CD4-positive, alpha-beta memory T cell (primary cell): ENCODE measurements around the gene ORM2. TPM values are rescaled to one million over a fixed set of nuclear protein-coding genes. Genes with fewer than 3 reads are reported as not detected.

Source experiments
- CTCF ChIA-PET: fragments of 350-600 bp; sonication (Branson Sonifier 250); formaldehyde crosslinking; loops from one replicate; lab custom pipeline; 2021; ENCODE audit warnings: inconsistent platforms; ENCODE audit not compliant: partially characterized antibody; lab: Charles Lee
- POLR2A ChIA-PET: fragments of 350-600 bp; sonication (Branson Sonifier 250); formaldehyde crosslinking; loops from one replicate; lab custom pipeline; 2021; ENCODE audit not compliant: partially characterized antibody; lab: Charles Lee
- DNase-seq, 5 donors: peaks; one replicate each; pipeline versions ENCODE4 v3.0.0 to v3.0.0-alpha.2; 2020 to 2022; ENCODE audit warnings: mixed read lengths in 1 of 5
- H3K27ac ChIP-seq: one replicate; pipeline ENCODE4 v1.7.0; 2013; ENCODE audit warnings: low read depth, low read length
- H3K27me3 ChIP-seq: 2 replicates; pipeline ENCODE4 v1.7.0; 2013; ENCODE audit warnings: mild to moderate bottlenecking, low read length, moderate library complexity; ENCODE audit not compliant: insufficient read depth
- H3K36me3 ChIP-seq: 2 replicates; pipeline ENCODE4 v1.7.0; 2013; ENCODE audit warnings: mild to moderate bottlenecking, low read length, moderate library complexity; ENCODE audit not compliant: insufficient read depth
- H3K4me1 ChIP-seq: 2 replicates; pipeline ENCODE4 v1.7.0; 2013; ENCODE audit warnings: mild to moderate bottlenecking, low read length, moderate library complexity; ENCODE audit not compliant: insufficient read depth
- H3K4me3 ChIP-seq, 2 donors: one replicate each; pipeline ENCODE4 v1.7.0; 2013; ENCODE audit warnings: low read length in 2 of 2, mild to moderate bottlenecking in 1 of 2
- H3K9me3 ChIP-seq, 2 donors: one replicate each; pipeline ENCODE4 v1.7.0; 2013; ENCODE audit warnings: low read length in 2 of 2, control low read depth in 1 of 2; ENCODE audit not compliant: control insufficient read depth in 1 of 2
- H3K27ac Mint-ChIP-seq, 7 donors: one replicate each; pipeline ENCODE4 v1.8.0; 2020 to 2021; ENCODE audit warnings: mixed read lengths in 7 of 7, mild to moderate bottlenecking in 6 of 7, inconsistent platforms in 3 of 7, moderate library complexity in 3 of 7
- H3K27me3 Mint-ChIP-seq, 2 donors: one replicate each; pipeline ENCODE4 v1.8.0; 2020 to 2021; ENCODE audit warnings: mixed read lengths in 2 of 2
- H3K36me3 Mint-ChIP-seq, 2 donors: one replicate each; pipeline ENCODE4 v1.8.0; 2020 to 2021; ENCODE audit warnings: mixed read lengths in 2 of 2, inconsistent platforms in 1 of 2, mild to moderate bottlenecking in 1 of 2
- H3K4me1 Mint-ChIP-seq, 4 donors: one replicate each; pipeline ENCODE4 v1.8.0; 2020 to 2021; ENCODE audit warnings: mixed read lengths in 4 of 4, mild to moderate bottlenecking in 1 of 4
- H3K4me3 Mint-ChIP-seq, 8 donors: one replicate each; pipeline ENCODE4 v1.8.0; 2020 to 2021; ENCODE audit warnings: mixed read lengths in 8 of 8, mild to moderate bottlenecking in 7 of 8, moderate library complexity in 6 of 8, inconsistent platforms in 3 of 8
- H3K9me3 Mint-ChIP-seq, 8 donors: one replicate each; pipeline ENCODE4 v1.8.0; 2020 to 2021; ENCODE audit warnings: mixed read lengths in 8 of 8, mild to moderate bottlenecking in 5 of 8, inconsistent platforms in 3 of 8, moderate library complexity in 1 of 8
- intact Hi-C: fragments of 100-400 bp; cut with micrococcal nuclease; formaldehyde crosslinking; loops from one replicate; pipeline ENCODE4 v1.15.1; 2023
- polyA plus RNA-seq, 2 donors: library from polyadenylated mRNA; unstranded; fragments of 300-500 nt; fragmentation: Illumina TruSeq; gene quantifications; one replicate each; pipeline ENCODE4 v1.2.3, GENCODE V29; 2021
- total RNA-seq, 2 experiments: library from RNA; stranded (reverse); gene quantifications; one replicate each; pipeline ENCODE4 v1.2.3, GENCODE V29; 2021

ORM2 gene
- total and polyA plus RNA-seq, 4 experiments from 2014 or later = not detected

- H3K27me3 ChIP-seq = no peaks in the 10 kb centered on the region
- intact Hi-C loops = no loop called here
- Mint-ChIP-seq H3K36me3 (peaks cover 0 to 2% of the 10 kb centered on the region in 2 donors), H3K4me3 (no peak overlapping the region), H3K27me3 (no peaks in the 10 kb centered on the region), H3K4me1 (no peaks in the 10 kb centered on the region), H3K9me3 (peaks cover 0 to 26% (median 18%) of the 10 kb centered on the region in 8 donors), H3K27ac (no peak overlapping the region)
- H3K4me3 ChIP-seq = no peak overlapping the region
- no peaks in the 10 kb centered on the region for H3K9me3 ChIP-seq
- DNase-seq = no peak
- H3K36me3 ChIP-seq = no peaks in the 10 kb centered on the region
- no peak overlapping the region for H3K27ac ChIP-seq
- ChIA-PET CTCF (no interaction called here), POLR2A (no interaction called here)
- no peaks in the 10 kb centered on the region for H3K4me1 ChIP-seq
Observed at GRCh38 chr9:114296338-114296737, 33.3 kb upstream of the ORM2 start.

- no peak overlapping the region for H3K4me3 ChIP-seq
- no peaks in the 10 kb centered on the region for H3K36me3 ChIP-seq
- no peaks in the 10 kb centered on the region for H3K9me3 ChIP-seq
- Mint-ChIP-seq H3K36me3 (peaks cover 0 to 2% of the 10 kb centered on the region in 2 donors), H3K27me3 (no peaks in the 10 kb centered on the region), H3K27ac (no peak overlapping the region), H3K4me3 (no peak overlapping the region), H3K4me1 (peaks cover 0 to 1% (median 0%) of the 10 kb centered on the region in 4 donors), H3K9me3 (peaks cover 0 to 23% (median 16%) of the 10 kb centered on the region in 8 donors)
- intact Hi-C loops = no loop called here
- CTCF ChIA-PET = no interaction called here
- H3K27me3 ChIP-seq = no peaks in the 10 kb centered on the region
- no peak overlapping the region for H3K27ac ChIP-seq
- no peaks in the 10 kb centered on the region for H3K4me1 ChIP-seq
- POLR2A ChIA-PET = no interaction called here
- DNase-seq = no peak
Observed at GRCh38 chr9:114299286-114300152, 30.1 kb upstream of the ORM2 start.

DNA sequence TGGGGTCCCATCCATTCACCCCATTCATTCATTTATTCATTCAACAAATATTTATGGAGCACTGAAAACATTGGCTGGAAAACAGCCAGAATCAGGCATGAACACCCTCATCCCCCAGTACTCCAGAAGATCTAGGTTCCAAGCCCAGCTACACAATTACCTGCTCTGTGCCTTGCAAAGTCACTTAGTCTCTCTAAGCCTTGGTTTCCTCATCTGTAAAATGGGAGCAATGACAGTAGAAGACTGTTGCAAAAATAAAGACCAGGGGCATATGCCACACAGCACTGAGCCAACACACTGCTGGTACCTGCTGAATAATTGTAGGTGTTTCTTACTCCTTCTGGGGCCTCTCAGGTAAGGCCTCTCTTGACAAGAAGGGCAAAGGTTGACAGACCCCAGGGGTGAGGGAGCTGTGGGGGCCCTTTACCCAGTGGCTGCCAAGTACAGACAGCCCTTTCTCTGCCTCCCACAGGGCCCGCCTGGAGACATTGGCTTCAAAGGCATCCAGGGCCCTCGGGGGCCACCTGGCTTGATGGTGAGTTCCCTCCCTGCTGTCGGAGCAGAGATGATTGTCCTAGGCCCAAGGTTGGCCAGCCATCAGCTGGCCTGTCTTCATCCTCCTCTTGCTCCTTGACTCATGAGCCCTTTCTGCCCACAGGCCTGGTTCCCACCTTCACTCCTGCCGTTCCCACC, 29.4 kb upstream of the ORM2 start:
- Histone ChIP-seq H3K9me3 (no peaks in the 10 kb centered on the region), H3K27ac (no peak overlapping the region), H3K4me3 (no peak overlapping the region), H3K36me3 (no peaks in the 10 kb centered on the region), H3K4me1 (no peaks in the 10 kb centered on the region), H3K27me3 (no peaks in the 10 kb centered on the region)
- H3K27ac Mint-ChIP-seq = no peak overlapping the region
- intact Hi-C loops = no loop called here
- CTCF ChIA-PET = no interaction called here
- H3K27me3 Mint-ChIP-seq = no peaks in the 10 kb centered on the region
- H3K9me3 Mint-ChIP-seq = peaks cover 0 to 15% (median 8%) of the 10 kb centered on the region in 8 donors
- peaks cover 0 to 4% (median under 1%) of the 10 kb centered on the region in 4 donors for H3K4me1 Mint-ChIP-seq
- POLR2A ChIA-PET = no interaction called here
- no peaks in the 10 kb centered on the region for H3K36me3 Mint-ChIP-seq
- H3K4me3 Mint-ChIP-seq = no peak overlapping the region
- DNase-seq = no peak

- H3K36me3 ChIP-seq = no peaks in the 10 kb centered on the region
- intact Hi-C loops = no loop called here
- Mint-ChIP-seq H3K4me1 (peaks cover 0 to 12% (median 5%) of the 10 kb centered on the region in 4 donors), H3K27me3 (no peaks in the 10 kb centered on the region), H3K36me3 (no peaks in the 10 kb centered on the region), H3K27ac (no peak overlapping the region), H3K9me3 (peaks cover 0 to 7% (median 2%) of the 10 kb centered on the region in 8 donors), H3K4me3 (no peak overlapping the region)
- no peak for DNase-seq
- ChIA-PET CTCF (no interaction called here), POLR2A (no interaction called here)
- H3K9me3 ChIP-seq = no peaks in the 10 kb centered on the region
- no peak overlapping the region for H3K4me3 ChIP-seq
- H3K27ac ChIP-seq = no peak overlapping the region
- peaks cover 3% of the 10 kb centered on the region for H3K4me1 ChIP-seq
- H3K27me3 ChIP-seq = no peaks in the 10 kb centered on the region
Observed at GRCh38 chr9:114300846-114301797, 28.5 kb upstream of the ORM2 start.

GRCh38 chr9:114301798-114302565, 27.7 kb upstream of the ORM2 start:
- no peaks in the 10 kb centered on the region for H3K27me3 Mint-ChIP-seq
- no peaks in the 10 kb centered on the region for H3K36me3 Mint-ChIP-seq

DNA sequence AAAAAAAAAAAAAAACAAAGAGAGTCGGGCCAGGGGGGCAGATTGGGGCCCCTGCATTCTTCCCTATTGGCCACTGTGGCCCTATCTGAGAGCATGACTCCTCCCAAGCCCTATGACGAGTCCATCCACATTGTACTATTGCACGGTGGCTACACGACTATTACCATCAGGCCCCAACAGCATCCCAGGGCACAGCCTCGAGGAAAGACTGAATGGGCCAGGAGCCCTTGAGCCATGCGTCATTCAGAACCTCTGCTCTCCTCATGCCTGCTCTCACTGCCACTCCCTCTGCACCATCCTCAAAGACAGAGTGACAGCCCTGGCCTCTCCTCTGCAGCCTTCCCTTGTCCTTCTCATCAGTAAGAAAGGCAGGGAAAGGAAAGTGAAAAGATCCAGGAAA, 26.9 kb upstream of the ORM2 start:
- Histone ChIP-seq H3K4me1 (peaks cover 3% of the 10 kb centered on the region), H3K4me3 (no peak overlapping the region), H3K27me3 (no peaks in the 10 kb centered on the region), H3K36me3 (no peaks in the 10 kb centered on the region), H3K9me3 (no peaks in the 10 kb centered on the region), H3K27ac (no peak overlapping the region)
- no peak overlapping the region for H3K4me3 Mint-ChIP-seq
- no peak overlapping the region for H3K27ac Mint-ChIP-seq
- DNase-seq = no peak
- ChIA-PET CTCF (no interaction called here), POLR2A (no interaction called here)
- peaks cover 0 to 14% (median 5%) of the 10 kb centered on the region in 4 donors for H3K4me1 Mint-ChIP-seq
- no peaks in the 10 kb centered on the region for H3K36me3 Mint-ChIP-seq
- H3K27me3 Mint-ChIP-seq = no peaks in the 10 kb centered on the region
- intact Hi-C loops = no loop called here
- no peaks in the 10 kb centered on the region for H3K9me3 Mint-ChIP-seq

More at GRCh38 chr9:114301798-114302565, 27.7 kb upstream of the ORM2 start:
- Histone ChIP-seq H3K36me3 (no peaks in the 10 kb centered on the region), H3K4me1 (peaks cover 3% of the 10 kb centered on the region), H3K27ac (no peak overlapping the region), H3K9me3 (no peaks in the 10 kb centered on the region), H3K27me3 (no peaks in the 10 kb centered on the region), H3K4me3 (no peak overlapping the region)
- intact Hi-C loops = no loop called here
- peaks cover 0 to 14% (median 5%) of the 10 kb centered on the region in 4 donors for H3K4me1 Mint-ChIP-seq
- POLR2A ChIA-PET = no interaction called here
- H3K9me3 Mint-ChIP-seq = no peaks in the 10 kb centered on the region
- no peak for DNase-seq
- CTCF ChIA-PET = no interaction called here
- no peak overlapping the region for H3K27ac Mint-ChIP-seq
- H3K4me3 Mint-ChIP-seq = no peak overlapping the region
